ENCODE results near the gene TRUB1.
"Not testable (repeated sequence)": the region's sequence is repeated elsewhere in the genome, so short reads cannot be mapped to it uniquely, and the experiment has no call there.

The TRUB1 gene

GRCh38 chr10:114937962-114938855 lies at the start of gene TRUB1:
TSS of gene TRUB1 (plus strand) at chr10:114938195. CDS start at chr10:114938254, 59 bp downstream.
- DNase-seq (ENCODE audit: extremely low read depth, insufficient read length), result peak; percentile 78
- Histone ChIP-seq H3K4me3 (replicated peaks; ENCODE audit: low read depth, low read length) (peak within 1 kb of the TSS; percentile 76), H3K27me3 (replicated peaks; ENCODE audit: control insufficient read depth, insufficient read depth, low read length) (no peaks in the 10 kb centered on the region), H3K36me3 (ENCODE audit: control insufficient read depth, insufficient read depth, low read length) (peaks cover 5% of the 10 kb centered on the region)
- no peak for TF ChIP-seq CTCF (IDR thresholded peaks at IDR 0.05; ENCODE audit: insufficient read depth, low read length, poor library complexity, severe bottlenecking)

GRCh38 chr10:114893251-114893650 lies 44.7 kb upstream of the TRUB1 start:
- no peak for DNase-seq (ENCODE audit: extremely low read depth, insufficient read length)
- Histone ChIP-seq H3K36me3 (ENCODE audit: control insufficient read depth, insufficient read depth, low read length) (no peaks in the 10 kb centered on the region), H3K4me3 (replicated peaks; ENCODE audit: low read depth, low read length) (no peak overlapping the region), H3K27me3 (replicated peaks; ENCODE audit: control insufficient read depth, insufficient read depth, low read length) (no peaks in the 10 kb centered on the region)
- TF ChIP-seq CTCF (IDR thresholded peaks at IDR 0.05; ENCODE audit: insufficient read depth, low read length, poor library complexity, severe bottlenecking), result no peak

- H3K27me3 ChIP-seq (replicated peaks; ENCODE audit: control insufficient read depth, insufficient read depth, low read length), result no peaks in the 10 kb centered on the region
- no peak for DNase-seq (ENCODE audit: extremely low read depth, insufficient read length)
- no peak overlapping the region for H3K4me3 ChIP-seq (replicated peaks; ENCODE audit: low read depth, low read length)
- H3K36me3 ChIP-seq (ENCODE audit: control insufficient read depth, insufficient read depth, low read length), result no peaks in the 10 kb centered on the region
- TF ChIP-seq CTCF (IDR thresholded peaks at IDR 0.05; ENCODE audit: insufficient read depth, low read length, poor library complexity, severe bottlenecking), result no peak
These were observed 43.1 kb upstream of the TRUB1 start for GRCh38 chr10:114894911-114895310.

GRCh38 chr10:114897011-114897410 lies 41.0 kb upstream of the TRUB1 start:
- H3K36me3 ChIP-seq (ENCODE audit: control insufficient read depth, insufficient read depth, low read length); H3K4me3 ChIP-seq (replicated peaks; ENCODE audit: low read depth, low read length); DNase-seq (ENCODE audit: extremely low read depth, insufficient read length); H3K27me3 ChIP-seq (replicated peaks; ENCODE audit: control insufficient read depth, insufficient read depth, low read length): not testable (repeated sequence)

- H3K27me3 ChIP-seq (replicated peaks; ENCODE audit: control insufficient read depth, insufficient read depth, low read length), result no peaks in the 10 kb centered on the region
- no peak for DNase-seq (ENCODE audit: extremely low read depth, insufficient read length)
- no peak for TF ChIP-seq CTCF (IDR thresholded peaks at IDR 0.05; ENCODE audit: insufficient read depth, low read length, poor library complexity, severe bottlenecking)
These were observed 40.4 kb upstream of the TRUB1 start for GRCh38 chr10:114897593-114897992.

GRCh38 chr10:114899982-114900381 lies 38.0 kb upstream of the TRUB1 start:
- H3K36me3 ChIP-seq (ENCODE audit: control insufficient read depth, insufficient read depth, low read length), result no peaks in the 10 kb centered on the region
- TF ChIP-seq CTCF (IDR thresholded peaks at IDR 0.05; ENCODE audit: insufficient read depth, low read length, poor library complexity, severe bottlenecking), result no peak

More at GRCh38 chr10:114897593-114897992, 40.4 kb upstream of the TRUB1 start:
- no peak overlapping the region for H3K4me3 ChIP-seq (replicated peaks; ENCODE audit: low read depth, low read length)
- H3K36me3 ChIP-seq (ENCODE audit: control insufficient read depth, insufficient read depth, low read length), result no peaks in the 10 kb centered on the region

More at GRCh38 chr10:114899982-114900381, 38.0 kb upstream of the TRUB1 start:
- no peak for DNase-seq (ENCODE audit: extremely low read depth, insufficient read length)
- H3K4me3 ChIP-seq (replicated peaks; ENCODE audit: low read depth, low read length), result no peak overlapping the region
- H3K27me3 ChIP-seq (replicated peaks; ENCODE audit: control insufficient read depth, insufficient read depth, low read length), result no peaks in the 10 kb centered on the region
